Smooth muscle cell (in vitro differentiated cells): ENCODE results near the gene MTHFD2L. TPM values are rescaled to one million over a fixed set of nuclear protein-coding genes. Genes with fewer than 3 reads are reported as not detected.
A peak's percentile ranks its signal among the peaks of the same experiment; 100 is the strongest.

Experiments used
- DNase-seq: peaks from one replicate; lab custom pipeline; 2025; ENCODE audit not compliant: unreplicated experiment; lab: John Stamatoyannopoulos, UW
- H2AFZ ChIP-seq: fragments of 200-600 bp; sonication (generic); 2 replicates; pipeline ENCODE4 v1.6.0; 2016; ENCODE audit warnings: antibody characterized with exemption, low read depth, mild to moderate bottlenecking
- H3F3A ChIP-seq: fragments of 200-600 bp; sonication (generic); 2 replicates; pipeline ENCODE4 v1.6.0; 2017; ENCODE audit warnings: antibody characterized with exemption, low read depth
- H3K27ac ChIP-seq: fragments of 200-600 bp; sonication (generic); 2 replicates; pipeline ENCODE4 v1.5.1; 2016; ENCODE audit warnings: low read depth, mild to moderate bottlenecking
- H3K27me3 ChIP-seq: fragments of 200-600 bp; sonication (generic); 2 replicates; pipeline ENCODE4 v1.6.1; 2016; ENCODE audit warnings: low read depth, mild to moderate bottlenecking
- H3K36me3 ChIP-seq: fragments of 200-600 bp; sonication (generic); 2 replicates; pipeline ENCODE4 v1.5.1; 2016; ENCODE audit warnings: low read depth
- H3K4me1 ChIP-seq: fragments of 200-600 bp; sonication (generic); 2 replicates; pipeline ENCODE4 v1.5.1; 2016; ENCODE audit warnings: low read depth
- H3K4me2 ChIP-seq: fragments of 200-600 bp; sonication (generic); 2 replicates; pipeline ENCODE4 v1.6.0; 2016; ENCODE audit warnings: mild to moderate bottlenecking
- H3K4me3 ChIP-seq: fragments of 200-600 bp; sonication (generic); 2 replicates; pipeline ENCODE4 v1.5.1; 2016; ENCODE audit warnings: mild to moderate bottlenecking
- H3K79me2 ChIP-seq: fragments of 200-600 bp; sonication (generic); 2 replicates; pipeline ENCODE4 v1.6.0; 2016; ENCODE audit warnings: low read depth, mild to moderate bottlenecking
- H3K9ac ChIP-seq: fragments of 200-600 bp; sonication (generic); 2 replicates; pipeline ENCODE4 v1.6.0; 2016; ENCODE audit warnings: low read depth
- H3K9me3 ChIP-seq: fragments of 200-600 bp; sonication (generic); replicated peaks from 2 replicates; pipeline ENCODE4 v1.5.1; 2016; ENCODE audit warnings: low read depth
- H4K20me1 ChIP-seq: fragments of 200-600 bp; sonication (generic); 2 replicates; pipeline ENCODE4 v1.6.0; 2016; ENCODE audit warnings: low read depth
- WGBS: methylation state at CpG from one replicate; pipeline ENCODE4 v1.1.7; 2016; ENCODE audit warnings: low lambda C conversion rate; 5-methylcytosine and 5-hydroxymethylcytosine counted together
- polyA plus RNA-seq: library from polyadenylated mRNA; unstranded; fragments of >200 nt; fragmentation: Nextera tagmentation; extraction: Ambion mirVana; gene quantifications from 2 replicates; pipeline ENCODE4 v1.2.1, GENCODE V29; 2016
- total RNA-seq: library from RNA; depleted of rRNA; stranded (reverse); fragments of >200 nt; gene quantifications from 2 replicates; pipeline ENCODE4 v1.2.3, GENCODE V29; 2014
- TF ChIP-seq, protein P1 (sequence below): fragments of 200-600 bp; sonication (generic); IDR thresholded peaks from 2 replicates; pipeline ENCODE4 v1.5.1; 2017; ENCODE audit warnings: borderline replicate concordance, mild to moderate bottlenecking, antibody characterized with exemption; ENCODE audit not compliant: insufficient read depth, poor library complexity, severe bottlenecking

MTHFD2L gene
- total RNA-seq (6.6 and 20.7 TPM in 2 replicates), polyA plus RNA-seq (4.9 and 6.2 TPM in 2 replicates)

- DNase-seq, result peak; percentile 79
- Histone ChIP-seq H3K9me3 (no peaks in the 10 kb centered on the region), H3K79me2 (peaks cover 28% of the 10 kb centered on the region), H3K27me3 (no peaks in the 10 kb centered on the region), H3K4me3 (peak within 1 kb of the TSS; percentile 83), H3K9ac (peak within 1 kb of the TSS; percentile 94), H3F3A (peaks cover 3% of the 10 kb centered on the region), H4K20me1 (peaks cover 2% of the 10 kb centered on the region), H2AFZ (peak within 1 kb of the TSS; percentile 94), H3K36me3 (peaks cover 6% of the 10 kb centered on the region), H3K27ac (peak within 1 kb of the TSS; percentile 97), H3K4me1 (peaks cover 22% of the 10 kb centered on the region), H3K4me2 (peak within 1 kb of the TSS; percentile 90)
- WGBS, result 1% methylated on average over 54 of the region's 78 CpGs
- TF ChIP-seq, protein P1, sequence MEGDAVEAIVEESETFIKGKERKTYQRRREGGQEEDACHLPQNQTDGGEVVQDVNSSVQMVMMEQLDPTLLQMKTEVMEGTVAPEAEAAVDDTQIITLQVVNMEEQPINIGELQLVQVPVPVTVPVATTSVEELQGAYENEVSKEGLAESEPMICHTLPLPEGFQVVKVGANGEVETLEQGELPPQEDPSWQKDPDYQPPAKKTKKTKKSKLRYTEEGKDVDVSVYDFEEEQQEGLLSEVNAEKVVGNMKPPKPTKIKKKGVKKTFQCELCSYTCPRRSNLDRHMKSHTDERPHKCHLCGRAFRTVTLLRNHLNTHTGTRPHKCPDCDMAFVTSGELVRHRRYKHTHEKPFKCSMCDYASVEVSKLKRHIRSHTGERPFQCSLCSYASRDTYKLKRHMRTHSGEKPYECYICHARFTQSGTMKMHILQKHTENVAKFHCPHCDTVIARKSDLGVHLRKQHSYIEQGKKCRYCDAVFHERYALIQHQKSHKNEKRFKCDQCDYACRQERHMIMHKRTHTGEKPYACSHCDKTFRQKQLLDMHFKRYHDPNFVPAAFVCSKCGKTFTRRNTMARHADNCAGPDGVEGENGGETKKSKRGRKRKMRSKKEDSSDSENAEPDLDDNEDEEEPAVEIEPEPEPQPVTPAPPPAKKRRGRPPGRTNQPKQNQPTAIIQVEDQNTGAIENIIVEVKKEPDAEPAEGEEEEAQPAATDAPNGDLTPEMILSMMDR, result no peak
Observed at GRCh38 chr4:74157561-74158465, at the start of gene MTHFD2L. Gene MTHFD2L (plus strand): TSS chr4:74158118. CDS start chr4:74158139, 21 bp downstream.

- H4K20me1 ChIP-seq, result no peaks in the 10 kb centered on the region
- TF ChIP-seq, protein P1, result no peak
- H3K79me2 ChIP-seq, result no peaks in the 10 kb centered on the region
- H3K4me3 ChIP-seq, result no peak overlapping the region
- peaks cover 16% of the 10 kb centered on the region for H3F3A ChIP-seq
- peak overlapping the region; percentile 98 for H3K27ac ChIP-seq
- no peaks in the 10 kb centered on the region for H3K27me3 ChIP-seq
- H2AFZ ChIP-seq, result no peak overlapping the region
- no peaks in the 10 kb centered on the region for H3K9me3 ChIP-seq
- peak overlapping the region; percentile 62 for H3K9ac ChIP-seq
- peak overlapping the region; percentile 65 for H3K4me2 ChIP-seq
- no peaks in the 10 kb centered on the region for H3K36me3 ChIP-seq
- no peak for DNase-seq
- H3K4me1 ChIP-seq, result peaks cover 24% of the 10 kb centered on the region
- 95% methylated on average over 1 of the region's 1 CpG for WGBS
Observed at GRCh38 chr4:74108457-74109115, 49.3 kb upstream of the MTHFD2L start.

DNA sequence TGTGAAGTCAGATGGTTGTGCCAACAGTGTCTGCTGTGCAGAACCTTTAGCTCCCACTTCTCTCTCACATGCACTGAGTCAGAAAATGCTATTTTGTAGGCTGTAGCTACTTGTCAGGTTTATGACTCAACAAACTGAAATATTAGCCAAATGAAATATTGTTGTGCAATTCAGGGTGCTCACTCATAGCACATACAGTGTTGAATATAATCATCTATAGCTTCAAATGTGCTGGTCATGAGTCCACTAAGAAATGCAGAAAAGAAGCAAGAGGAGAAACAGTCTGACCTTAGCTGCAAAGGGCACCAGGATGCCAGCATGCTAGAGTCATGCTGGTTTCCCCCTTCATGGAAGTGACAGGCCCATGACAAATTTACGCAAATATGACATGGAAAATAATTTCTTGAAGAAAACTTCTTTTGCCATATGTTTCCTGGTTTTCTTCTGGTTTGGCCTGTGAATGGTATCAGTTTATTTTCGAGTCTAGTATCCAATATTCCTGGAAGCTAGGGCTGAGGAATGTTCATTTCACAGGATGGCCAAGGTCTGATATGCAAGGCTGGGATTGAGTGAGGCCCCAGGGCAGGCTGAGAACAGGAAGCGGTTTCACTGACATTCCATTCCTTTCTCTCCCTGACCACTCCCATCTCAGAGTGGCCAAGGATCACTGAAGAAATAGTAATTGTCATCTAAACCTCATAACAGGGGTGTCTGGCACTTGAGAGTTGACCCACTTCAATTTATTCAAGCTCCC, 48.6 kb upstream of the MTHFD2L start:
- Histone ChIP-seq H3K4me3 (no peak overlapping the region), H2AFZ (peak overlapping the region; percentile 33), H3K9ac (peak overlapping the region; percentile 81), H4K20me1 (no peaks in the 10 kb centered on the region), H3F3A (peaks cover 16% of the 10 kb centered on the region), H3K79me2 (no peaks in the 10 kb centered on the region), H3K9me3 (no peaks in the 10 kb centered on the region), H3K4me1 (peaks cover 24% of the 10 kb centered on the region), H3K36me3 (no peaks in the 10 kb centered on the region), H3K27ac (peak overlapping the region; percentile 98), H3K4me2 (peak overlapping the region; percentile 65), H3K27me3 (no peaks in the 10 kb centered on the region)
- TF ChIP-seq, protein P1, result no peak
- no peak for DNase-seq
- WGBS, result 35% methylated on average over 3 of the region's 3 CpGs
